Measurements from ENCODE around the gene PXMP2. TPM values are rescaled to one million over a fixed set of nuclear protein-coding genes. Genes with fewer than 3 reads are reported as not detected.
"Not testable (repeated sequence)": the region's sequence is repeated elsewhere in the genome, so short reads cannot be mapped to it uniquely, and the experiment has no call there.

PXMP2 gene
- total RNA-seq, 2 experiments from 2014 or later, result 58.1 to 103 TPM

DNA sequence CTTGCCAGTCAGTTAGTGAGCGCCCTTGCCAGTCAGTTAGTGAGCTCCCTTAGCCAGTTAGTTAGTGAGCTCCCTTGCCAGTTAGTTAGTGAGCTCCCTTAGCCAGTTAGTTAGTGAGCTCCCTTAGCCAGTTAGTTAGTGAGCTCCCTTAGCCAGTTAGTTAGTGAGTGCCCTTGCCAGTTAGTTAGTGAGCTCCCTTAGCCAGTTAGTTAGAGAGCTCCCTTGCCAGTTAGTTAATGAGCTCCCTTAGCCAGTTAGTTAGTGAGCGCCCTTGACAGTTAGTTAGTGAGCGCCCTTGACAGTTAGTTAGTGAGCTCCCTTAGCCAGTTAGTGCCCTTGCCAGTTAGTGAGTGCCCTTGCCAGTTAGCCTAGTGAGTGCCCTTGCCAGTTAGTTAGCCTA, 7.5 kb downstream of the PXMP2 start:
- H3K4me1 ChIP-seq (ENCODE audit: insufficient read depth, low read length, poor library complexity, severe bottlenecking); BruUV-seq (replicated peaks); H3K9me3 ChIP-seq (ENCODE audit: low read length); H2AFZ ChIP-seq (ENCODE audit: low read length); H3K4me2 ChIP-seq (ENCODE audit: low read length); intact Hi-C loops (cut with micrococcal nuclease; ENCODE audit: unreplicated experiment); H3K79me2 ChIP-seq (ENCODE audit: insufficient read depth, low read depth, low read length); H4K20me1 ChIP-seq (ENCODE audit: insufficient read depth, low read length); H3K9me2 ChIP-seq (ENCODE audit: insufficient read depth, low read length); H3K27ac ChIP-seq (ENCODE audit: low read depth, low read length, poor library complexity, severe bottlenecking); DNase-seq (ENCODE audit: low spot score); H3K4me3 ChIP-seq (ENCODE audit: low read depth, low read length, poor library complexity, severe bottlenecking): not testable (repeated sequence)
- H3K36me3 ChIP-seq (ENCODE audit: insufficient read depth, low read length), result peaks cover 74% of the 10 kb centered on the region
- ChIA-PET POLR2A (interaction anchor here (0.6 to 1.8 kb wide), 5 partner anchors 13 to 419 kb away, joined by 3 to 9 read pairs (median 5); no protein-coding TSS in a partner anchor), CTCF (ENCODE audit: unreplicated experiment) (interaction anchor here (0.6 kb wide), 1 partner anchor 53 kb away, joined by 3 read pairs; no protein-coding TSS in a partner anchor)

DNA sequence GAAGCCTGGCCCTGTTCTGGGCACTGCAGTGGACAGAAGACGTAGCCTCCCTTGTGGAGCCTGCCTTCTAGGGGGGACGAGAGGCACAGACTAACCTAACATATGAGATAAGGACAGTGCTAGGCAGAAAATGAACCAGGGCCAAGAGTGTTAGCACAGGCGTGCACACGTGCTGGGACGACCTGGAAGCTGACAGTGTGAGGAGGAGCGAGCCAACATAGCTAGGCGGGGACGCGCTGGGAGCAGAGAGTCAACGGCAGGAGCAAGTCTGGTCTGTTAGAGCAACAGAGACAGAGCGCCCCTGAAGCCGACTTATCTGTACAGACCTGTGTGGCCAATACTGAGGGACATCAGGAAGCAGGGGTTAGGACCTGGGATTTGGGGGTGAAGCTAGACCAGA, 8.0 kb downstream of the PXMP2 start:
- Histone ChIP-seq H3K9me2 (ENCODE audit: insufficient read depth, low read length) (no peaks in the 10 kb centered on the region), H3K27ac (ENCODE audit: low read depth, low read length, poor library complexity, severe bottlenecking) (no peak overlapping the region), H4K20me1 (ENCODE audit: insufficient read depth, low read length) (no peaks in the 10 kb centered on the region), H3K4me3 (ENCODE audit: low read depth, low read length, poor library complexity, severe bottlenecking) (no peak overlapping the region), H3K4me2 (ENCODE audit: low read length) (no peak overlapping the region), H3K79me2 (ENCODE audit: insufficient read depth, low read depth, low read length) (no peaks in the 10 kb centered on the region), H3K9me3 (ENCODE audit: low read length) (no peaks in the 10 kb centered on the region), H2AFZ (ENCODE audit: low read length) (no peak overlapping the region), H3K36me3 (ENCODE audit: insufficient read depth, low read length) (peaks cover 73% of the 10 kb centered on the region), H3K4me1 (ENCODE audit: insufficient read depth, low read length, poor library complexity, severe bottlenecking) (peaks cover 9% of the 10 kb centered on the region)
- BruUV-seq (replicated peaks), result no TSS peak
- CTCF ChIA-PET (ENCODE audit: unreplicated experiment), result no interaction called here
- intact Hi-C loops (cut with micrococcal nuclease; ENCODE audit: unreplicated experiment), result no loop called here
- DNase-seq (ENCODE audit: low spot score), result no peak
- POLR2A ChIA-PET, result interaction anchor here (0.6 to 1.8 kb wide), 4 partner anchors 13 to 419 kb away, joined by 3 to 9 read pairs (median 6); no protein-coding TSS in a partner anchor
- TF ChIP-seq, protein P1, sequence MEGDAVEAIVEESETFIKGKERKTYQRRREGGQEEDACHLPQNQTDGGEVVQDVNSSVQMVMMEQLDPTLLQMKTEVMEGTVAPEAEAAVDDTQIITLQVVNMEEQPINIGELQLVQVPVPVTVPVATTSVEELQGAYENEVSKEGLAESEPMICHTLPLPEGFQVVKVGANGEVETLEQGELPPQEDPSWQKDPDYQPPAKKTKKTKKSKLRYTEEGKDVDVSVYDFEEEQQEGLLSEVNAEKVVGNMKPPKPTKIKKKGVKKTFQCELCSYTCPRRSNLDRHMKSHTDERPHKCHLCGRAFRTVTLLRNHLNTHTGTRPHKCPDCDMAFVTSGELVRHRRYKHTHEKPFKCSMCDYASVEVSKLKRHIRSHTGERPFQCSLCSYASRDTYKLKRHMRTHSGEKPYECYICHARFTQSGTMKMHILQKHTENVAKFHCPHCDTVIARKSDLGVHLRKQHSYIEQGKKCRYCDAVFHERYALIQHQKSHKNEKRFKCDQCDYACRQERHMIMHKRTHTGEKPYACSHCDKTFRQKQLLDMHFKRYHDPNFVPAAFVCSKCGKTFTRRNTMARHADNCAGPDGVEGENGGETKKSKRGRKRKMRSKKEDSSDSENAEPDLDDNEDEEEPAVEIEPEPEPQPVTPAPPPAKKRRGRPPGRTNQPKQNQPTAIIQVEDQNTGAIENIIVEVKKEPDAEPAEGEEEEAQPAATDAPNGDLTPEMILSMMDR (conservative IDR thresholded peaks at IDR 0.05; ENCODE audit: low read length), result no peak

DNA sequence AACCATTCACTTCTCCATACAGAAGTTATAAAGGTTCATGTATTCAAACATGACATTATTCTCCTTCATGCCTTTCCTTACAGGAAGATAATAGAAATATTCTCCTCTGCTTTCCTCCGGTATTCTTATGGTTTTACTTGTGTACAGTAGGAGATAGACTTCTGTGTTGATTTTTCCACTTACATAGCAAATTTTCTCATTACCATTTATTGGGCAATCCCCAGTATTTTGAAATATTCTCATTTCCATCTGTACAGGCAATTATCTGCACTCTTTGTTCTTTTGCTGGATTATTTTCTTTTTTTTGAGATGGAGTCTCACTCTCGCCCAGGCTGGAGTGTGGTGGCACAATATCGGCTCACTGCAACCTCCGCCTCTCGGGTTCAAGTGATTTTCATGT, 11.0 kb downstream of the PXMP2 start:
- POLR2A ChIA-PET, result no interaction called here
- peaks cover 11% of the 10 kb centered on the region for H3K4me1 ChIP-seq (ENCODE audit: insufficient read depth, low read length, poor library complexity, severe bottlenecking)
- intact Hi-C loops (cut with micrococcal nuclease; ENCODE audit: unreplicated experiment), result no loop called here
- TF ChIP-seq EZH2phosphoT487 (IDR thresholded peaks at IDR 0.05; ENCODE audit: borderline replicate concordance, low read depth, low read length), result no peak
- TF ChIP-seq, protein P1 (conservative IDR thresholded peaks at IDR 0.05; ENCODE audit: low read length), result no peak
- no peak overlapping the region for H3K4me3 ChIP-seq (ENCODE audit: low read depth, low read length, poor library complexity, severe bottlenecking)
- no peak overlapping the region for H3K27ac ChIP-seq (ENCODE audit: low read depth, low read length, poor library complexity, severe bottlenecking)
- H3K9me3 ChIP-seq (ENCODE audit: low read length), result no peaks in the 10 kb centered on the region
- H3K79me2 ChIP-seq (ENCODE audit: insufficient read depth, low read depth, low read length), result no peaks in the 10 kb centered on the region
- BruUV-seq (replicated peaks), result no TSS peak
- no peak overlapping the region for H2AFZ ChIP-seq (ENCODE audit: low read length)
- DNase-seq (ENCODE audit: low spot score), result no peak
- no peaks in the 10 kb centered on the region for H3K9me2 ChIP-seq (ENCODE audit: insufficient read depth, low read length)
- CTCF ChIA-PET (ENCODE audit: unreplicated experiment), result no interaction called here
- H4K20me1 ChIP-seq (ENCODE audit: insufficient read depth, low read length), result no peaks in the 10 kb centered on the region
- H3K4me2 ChIP-seq (ENCODE audit: low read length), result no peak overlapping the region
- peaks cover 77% of the 10 kb centered on the region for H3K36me3 ChIP-seq (ENCODE audit: insufficient read depth, low read length)
